ENCODE results near the gene XCR1.

The XCR1 gene

DNA sequence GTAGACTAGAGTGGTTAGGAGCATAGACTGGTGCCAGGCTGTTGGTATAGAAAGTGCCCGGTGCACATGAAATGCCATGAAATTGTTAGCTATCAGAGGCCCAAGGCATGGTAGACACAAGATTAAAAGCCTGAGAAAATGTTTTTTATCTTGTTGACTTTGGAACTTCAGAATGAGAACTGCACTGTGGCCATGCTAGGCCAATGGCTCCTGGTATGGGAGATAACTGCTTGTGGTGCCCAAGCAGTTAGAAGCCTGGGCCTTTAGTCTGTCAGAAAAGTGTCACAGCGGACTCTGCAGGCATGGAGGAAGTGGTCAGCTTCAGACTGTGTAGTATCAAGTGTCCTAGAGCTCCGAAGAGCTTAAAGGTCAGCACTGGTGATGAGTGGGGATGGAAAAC is 43.5 kb downstream of the XCR1 start:
- no peak for TF ChIP-seq YY1 (IDR thresholded peaks at IDR 0.05; ENCODE audit: low read depth)
- no peak for TF ChIP-seq CEBPB (IDR thresholded peaks at IDR 0.05)
- no peak for TF ChIP-seq FOXM1 (IDR thresholded peaks at IDR 0.05; ENCODE audit: borderline replicate concordance, low read depth)
- TF ChIP-seq, protein P1, sequence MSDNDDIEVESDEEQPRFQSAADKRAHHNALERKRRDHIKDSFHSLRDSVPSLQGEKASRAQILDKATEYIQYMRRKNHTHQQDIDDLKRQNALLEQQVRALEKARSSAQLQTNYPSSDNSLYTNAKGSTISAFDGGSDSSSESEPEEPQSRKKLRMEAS (IDR thresholded peaks at IDR 0.05), result no peak
- TF ChIP-seq CREB1 (IDR thresholded peaks at IDR 0.05; ENCODE audit: low read depth), result no peak
- no peak for TF ChIP-seq RAD21 (IDR thresholded peaks at IDR 0.05; ENCODE audit: low read depth)
- TF ChIP-seq TAF1 (IDR thresholded peaks at IDR 0.05; ENCODE audit: low read depth), result no peak

DNA sequence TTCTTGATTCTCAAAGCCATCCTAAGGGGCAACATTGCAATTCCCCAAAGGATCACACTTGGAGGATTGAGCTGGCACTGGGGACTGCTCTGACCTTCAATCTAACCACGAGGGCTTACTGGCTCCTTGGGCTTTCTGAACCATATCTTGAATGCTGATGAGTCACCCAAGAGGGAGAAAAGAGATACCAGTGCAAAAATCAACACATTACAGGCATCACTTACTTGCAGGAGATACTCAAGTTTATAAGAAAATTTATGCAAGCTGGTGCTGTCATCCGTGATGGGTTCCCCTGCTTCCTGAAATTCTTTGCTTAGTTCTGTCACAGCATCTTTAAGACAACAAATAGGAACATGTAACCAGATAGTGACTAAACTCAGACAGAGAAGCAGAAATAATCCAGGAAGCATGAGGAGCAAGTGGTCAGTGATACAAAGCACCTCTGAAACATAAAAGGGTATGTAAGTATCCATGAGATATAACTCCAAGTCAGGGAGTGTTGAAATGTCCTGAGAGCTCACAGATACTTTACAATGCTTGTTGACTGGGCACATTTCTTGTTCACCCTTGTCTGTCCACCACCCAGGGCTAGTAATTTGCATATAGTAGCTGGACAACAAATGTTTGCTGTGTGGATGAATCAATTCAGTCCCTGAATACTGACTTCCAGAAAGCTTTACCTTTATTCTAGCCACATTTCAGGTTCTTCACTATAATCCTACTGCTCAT is 45.8 kb downstream of the XCR1 start:
- TF ChIP-seq FOXM1 (IDR thresholded peaks at IDR 0.05; ENCODE audit: borderline replicate concordance, low read depth) (no peak), YY1 (IDR thresholded peaks at IDR 0.05; ENCODE audit: low read depth) (no peak), NFIC (IDR thresholded peaks at IDR 0.05) (no peak), TCF12 (IDR thresholded peaks at IDR 0.05; ENCODE audit: low read depth) (no peak), EP300 (IDR thresholded peaks at IDR 0.05; ENCODE audit: borderline replicate concordance) (no peak), EGR1 (IDR thresholded peaks at IDR 0.05) (no peak), TEAD4 (IDR thresholded peaks at IDR 0.05) (no peak), CEBPB (IDR thresholded peaks at IDR 0.05) (no peak), RAD21 (IDR thresholded peaks at IDR 0.05; ENCODE audit: low read depth) (no peak), TAF1 (IDR thresholded peaks at IDR 0.05; ENCODE audit: low read depth) (no peak)
- TF ChIP-seq, protein P2, sequence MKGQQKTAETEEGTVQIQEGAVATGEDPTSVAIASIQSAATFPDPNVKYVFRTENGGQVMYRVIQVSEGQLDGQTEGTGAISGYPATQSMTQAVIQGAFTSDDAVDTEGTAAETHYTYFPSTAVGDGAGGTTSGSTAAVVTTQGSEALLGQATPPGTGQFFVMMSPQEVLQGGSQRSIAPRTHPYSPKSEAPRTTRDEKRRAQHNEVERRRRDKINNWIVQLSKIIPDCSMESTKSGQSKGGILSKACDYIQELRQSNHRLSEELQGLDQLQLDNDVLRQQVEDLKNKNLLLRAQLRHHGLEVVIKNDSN (IDR thresholded peaks at IDR 0.05), result no peak

DNA sequence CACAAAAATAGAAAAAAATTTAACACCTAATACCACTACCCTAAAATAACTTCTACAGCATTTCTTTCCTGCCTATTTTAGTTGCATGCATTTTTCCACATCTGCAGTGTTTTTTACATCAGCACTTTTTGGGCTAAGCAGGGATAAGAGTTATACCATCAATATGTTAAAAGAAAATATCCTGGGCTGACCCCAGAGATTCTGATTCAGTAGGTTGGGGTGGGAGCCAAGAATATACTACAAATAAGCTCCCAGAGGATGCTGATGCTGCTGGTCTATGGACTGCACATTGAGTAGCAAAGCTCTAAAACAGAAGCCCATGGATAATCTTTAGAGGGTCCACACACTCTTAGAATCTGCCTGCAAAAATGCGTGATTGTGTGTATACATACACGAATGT is 46.5 kb downstream of the XCR1 start:
- TF ChIP-seq, protein P1 (IDR thresholded peaks at IDR 0.05), result no peak
- TF ChIP-seq ZBTB7A (IDR thresholded peaks at IDR 0.05; ENCODE audit: low read depth) (no peak), CEBPB (IDR thresholded peaks at IDR 0.05) (no peak)

DNA sequence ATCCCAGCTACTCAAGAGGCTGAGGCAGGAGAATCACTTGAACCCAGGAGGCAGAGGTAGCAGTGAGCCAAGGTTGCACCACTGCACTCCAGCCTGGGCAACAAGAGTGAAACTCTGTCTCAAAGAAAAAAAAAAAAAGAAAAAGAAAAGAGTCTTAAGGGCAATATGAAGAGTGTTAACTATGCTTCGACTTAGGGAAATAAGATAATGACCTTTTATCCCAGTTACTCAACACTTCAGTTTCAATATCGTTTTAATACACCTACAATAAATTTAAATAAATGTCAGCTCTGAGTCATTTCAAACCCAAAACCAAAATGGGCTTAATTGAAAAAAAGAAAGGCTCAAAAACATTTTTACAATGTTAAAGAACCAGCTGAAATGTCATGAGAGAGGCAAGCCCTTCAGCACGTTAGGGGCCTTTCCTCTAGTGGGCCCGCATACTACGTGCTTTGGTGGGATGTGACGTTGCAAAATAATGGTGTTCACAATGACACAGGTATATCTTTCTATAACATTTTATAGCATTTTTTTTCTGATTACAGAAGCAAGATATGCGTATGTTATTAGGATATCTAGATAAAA is 47.0 kb downstream of the XCR1 start:
- no peak for TF ChIP-seq FOXM1 (IDR thresholded peaks at IDR 0.05; ENCODE audit: borderline replicate concordance, low read depth)
- no peak for TF ChIP-seq ZBTB7A (IDR thresholded peaks at IDR 0.05; ENCODE audit: low read depth)
- TF ChIP-seq TEAD4 (IDR thresholded peaks at IDR 0.05), result no peak
- no peak for TF ChIP-seq EGR1 (IDR thresholded peaks at IDR 0.05)
- TF ChIP-seq TAF1 (IDR thresholded peaks at IDR 0.05; ENCODE audit: low read depth), result no peak
- TF ChIP-seq, protein P1 (IDR thresholded peaks at IDR 0.05), result no peak
- TF ChIP-seq, protein P2 (IDR thresholded peaks at IDR 0.05), result no peak
- TF ChIP-seq YY1 (IDR thresholded peaks at IDR 0.05; ENCODE audit: low read depth), result no peak

DNA sequence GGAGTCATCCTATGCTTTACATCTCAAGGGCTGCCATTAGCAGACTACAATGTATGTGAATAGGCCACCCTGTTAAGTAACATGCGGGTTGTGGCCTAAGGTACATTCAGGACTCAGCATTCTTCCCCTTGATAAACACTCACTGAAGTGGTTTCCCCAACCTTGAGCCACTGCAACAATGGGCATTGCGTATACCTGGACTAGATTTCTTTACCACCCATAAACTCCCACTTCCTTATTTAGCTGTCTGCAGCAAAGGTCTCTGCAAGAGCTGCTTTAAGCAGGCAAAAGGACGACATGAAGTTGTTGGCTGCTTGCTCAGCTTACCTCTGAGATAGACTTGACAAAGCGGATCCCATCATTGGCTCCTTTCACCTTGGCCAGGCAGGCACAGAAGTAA is 47.9 kb downstream of the XCR1 start:
- TF ChIP-seq, protein P2 (IDR thresholded peaks at IDR 0.05), result no peak
- no peak for TF ChIP-seq TAF1 (IDR thresholded peaks at IDR 0.05; ENCODE audit: low read depth)
- TF ChIP-seq FOXM1 (IDR thresholded peaks at IDR 0.05; ENCODE audit: borderline replicate concordance, low read depth), result no peak
- TF ChIP-seq, protein P3, sequence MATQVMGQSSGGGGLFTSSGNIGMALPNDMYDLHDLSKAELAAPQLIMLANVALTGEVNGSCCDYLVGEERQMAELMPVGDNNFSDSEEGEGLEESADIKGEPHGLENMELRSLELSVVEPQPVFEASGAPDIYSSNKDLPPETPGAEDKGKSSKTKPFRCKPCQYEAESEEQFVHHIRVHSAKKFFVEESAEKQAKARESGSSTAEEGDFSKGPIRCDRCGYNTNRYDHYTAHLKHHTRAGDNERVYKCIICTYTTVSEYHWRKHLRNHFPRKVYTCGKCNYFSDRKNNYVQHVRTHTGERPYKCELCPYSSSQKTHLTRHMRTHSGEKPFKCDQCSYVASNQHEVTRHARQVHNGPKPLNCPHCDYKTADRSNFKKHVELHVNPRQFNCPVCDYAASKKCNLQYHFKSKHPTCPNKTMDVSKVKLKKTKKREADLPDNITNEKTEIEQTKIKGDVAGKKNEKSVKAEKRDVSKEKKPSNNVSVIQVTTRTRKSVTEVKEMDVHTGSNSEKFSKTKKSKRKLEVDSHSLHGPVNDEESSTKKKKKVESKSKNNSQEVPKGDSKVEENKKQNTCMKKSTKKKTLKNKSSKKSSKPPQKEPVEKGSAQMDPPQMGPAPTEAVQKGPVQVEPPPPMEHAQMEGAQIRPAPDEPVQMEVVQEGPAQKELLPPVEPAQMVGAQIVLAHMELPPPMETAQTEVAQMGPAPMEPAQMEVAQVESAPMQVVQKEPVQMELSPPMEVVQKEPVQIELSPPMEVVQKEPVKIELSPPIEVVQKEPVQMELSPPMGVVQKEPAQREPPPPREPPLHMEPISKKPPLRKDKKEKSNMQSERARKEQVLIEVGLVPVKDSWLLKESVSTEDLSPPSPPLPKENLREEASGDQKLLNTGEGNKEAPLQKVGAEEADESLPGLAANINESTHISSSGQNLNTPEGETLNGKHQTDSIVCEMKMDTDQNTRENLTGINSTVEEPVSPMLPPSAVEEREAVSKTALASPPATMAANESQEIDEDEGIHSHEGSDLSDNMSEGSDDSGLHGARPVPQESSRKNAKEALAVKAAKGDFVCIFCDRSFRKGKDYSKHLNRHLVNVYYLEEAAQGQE (IDR thresholded peaks at IDR 0.05; ENCODE audit: low read depth), result no peak
- TF ChIP-seq, protein P1 (IDR thresholded peaks at IDR 0.05), result no peak
- no peak for TF ChIP-seq CEBPB (IDR thresholded peaks at IDR 0.05)
- no peak for TF ChIP-seq NFIC (IDR thresholded peaks at IDR 0.05)
- TF ChIP-seq CREB1 (IDR thresholded peaks at IDR 0.05; ENCODE audit: low read depth), result no peak
- TF ChIP-seq TEAD4 (IDR thresholded peaks at IDR 0.05), result no peak

DNA sequence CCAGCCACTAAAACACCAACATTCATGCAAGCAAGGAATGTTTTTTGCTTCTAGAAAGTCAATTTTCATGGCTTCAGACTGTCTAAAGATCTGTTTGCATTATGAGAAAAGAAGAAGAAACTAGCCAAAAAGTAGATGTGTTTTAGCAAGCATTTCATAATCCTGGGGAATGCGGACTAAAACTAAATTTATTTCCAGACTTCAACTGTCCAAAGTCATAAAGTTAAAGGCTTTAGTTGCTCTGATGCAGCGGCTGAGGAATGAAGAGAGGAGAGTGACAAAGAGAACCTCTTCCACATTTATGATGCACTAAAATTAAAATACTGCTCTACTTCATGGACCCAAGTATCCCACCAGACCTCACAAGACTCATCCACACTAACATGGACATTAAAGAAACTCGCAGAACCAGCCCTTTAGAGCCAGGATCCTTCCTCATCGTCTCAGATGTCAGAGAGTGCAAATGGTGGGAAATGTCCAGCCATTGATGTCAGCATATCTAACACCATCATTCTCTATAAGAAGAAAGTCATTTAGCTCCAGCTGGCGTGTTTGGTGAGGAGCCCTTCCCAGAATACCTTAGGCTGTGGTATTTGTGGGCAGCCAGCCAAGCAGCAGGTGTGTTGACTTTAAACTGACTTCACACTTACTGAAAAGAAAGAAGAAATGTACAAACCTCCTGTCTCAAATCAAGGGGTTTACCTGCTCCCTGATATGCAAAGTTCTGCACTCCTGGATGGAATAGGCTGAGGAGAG is 49.1 kb downstream of the XCR1 start:
- TF ChIP-seq, protein P1 (IDR thresholded peaks at IDR 0.05), result 0 out of 2 replicates have a peak, but pooled peaks have one; percentile 22
- TF ChIP-seq NFIC (IDR thresholded peaks at IDR 0.05), result peak; percentile 76
- no peak for TF ChIP-seq CEBPB (IDR thresholded peaks at IDR 0.05)
